ENCODE results near the gene TASP1.
"Not testable (repeated sequence)": the region's sequence is repeated elsewhere in the genome, so short reads cannot be mapped to it uniquely, and the experiment has no call there.

The TASP1 gene

DNA sequence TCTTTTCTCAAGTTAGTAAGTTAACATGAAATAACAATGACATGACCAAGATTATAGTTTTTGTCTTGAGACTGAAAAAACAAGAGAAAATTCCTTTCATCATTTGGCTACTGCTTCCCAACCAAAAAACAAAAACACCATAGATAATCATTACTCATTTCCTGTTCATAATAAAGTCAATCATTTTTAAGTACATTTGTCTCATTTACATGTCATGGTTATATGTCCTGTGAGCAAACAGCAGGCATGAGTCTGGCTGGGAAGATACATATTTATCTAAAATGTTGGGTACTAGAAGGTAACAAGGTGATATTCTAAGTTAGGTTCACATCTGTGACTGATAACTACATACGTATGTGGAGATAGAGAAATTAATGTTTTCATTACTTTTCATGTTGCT is 237.1 kb downstream of the TASP1 start:
- no peak for ATAC-seq
- Mint-ChIP-seq H3K4me1 (no peaks in the 10 kb centered on the region), H3K4me3 (no peak overlapping the region), H3K27me3 (no peaks in the 10 kb centered on the region), H3K36me3 (peaks cover 18% of the 10 kb centered on the region), H3K27ac (no peak overlapping the region), H3K9me3 (no peaks in the 10 kb centered on the region)

DNA sequence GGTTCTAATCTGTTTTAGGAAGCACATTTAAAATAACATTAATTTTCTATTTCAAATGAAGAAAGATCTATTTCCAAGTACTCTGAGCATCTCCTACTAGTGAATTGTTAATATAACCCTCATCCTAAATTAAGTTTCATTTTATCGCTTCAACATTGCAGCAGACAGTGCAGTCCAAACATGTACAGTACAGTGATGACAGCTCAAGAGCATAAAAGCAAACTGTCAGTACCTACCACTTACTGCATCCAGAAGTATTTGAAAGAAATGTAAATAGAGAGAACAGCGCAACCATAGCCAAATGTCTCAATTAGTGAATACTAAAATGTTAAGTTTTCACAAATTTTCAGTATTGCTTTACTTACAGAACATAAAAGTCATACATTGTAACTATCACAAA is 238.3 kb downstream of the TASP1 start:
- H3K27ac Mint-ChIP-seq = no peak overlapping the region
- H3K4me3 Mint-ChIP-seq = no peak overlapping the region
- H3K4me1 Mint-ChIP-seq = no peaks in the 10 kb centered on the region
- ATAC-seq = no peak
- H3K27me3 Mint-ChIP-seq = no peaks in the 10 kb centered on the region
- H3K36me3 Mint-ChIP-seq = peaks cover 19% of the 10 kb centered on the region
- H3K9me3 Mint-ChIP-seq = no peaks in the 10 kb centered on the region

DNA sequence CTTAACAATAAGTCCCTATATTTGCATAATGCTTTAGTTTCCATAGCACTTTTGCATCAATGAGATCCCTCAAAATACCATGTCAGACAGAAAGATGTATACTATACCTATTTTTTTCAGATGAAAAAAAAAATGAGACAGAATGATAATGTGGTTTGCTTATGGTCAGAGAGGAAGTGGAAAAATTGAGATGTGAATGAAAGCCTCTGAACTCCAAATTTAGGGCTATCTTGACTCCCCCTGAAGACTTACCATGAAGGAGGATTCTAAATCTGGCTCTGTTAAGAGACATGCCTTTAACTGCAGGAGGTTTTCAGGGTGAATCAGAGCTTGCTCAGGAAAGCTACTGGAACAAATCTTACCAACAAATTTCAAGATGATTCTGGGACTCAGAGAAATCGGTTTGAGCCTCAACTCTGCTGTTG is 241.4 kb downstream of the TASP1 start:
- peaks cover 42% of the 10 kb centered on the region for H3K36me3 Mint-ChIP-seq

DNA sequence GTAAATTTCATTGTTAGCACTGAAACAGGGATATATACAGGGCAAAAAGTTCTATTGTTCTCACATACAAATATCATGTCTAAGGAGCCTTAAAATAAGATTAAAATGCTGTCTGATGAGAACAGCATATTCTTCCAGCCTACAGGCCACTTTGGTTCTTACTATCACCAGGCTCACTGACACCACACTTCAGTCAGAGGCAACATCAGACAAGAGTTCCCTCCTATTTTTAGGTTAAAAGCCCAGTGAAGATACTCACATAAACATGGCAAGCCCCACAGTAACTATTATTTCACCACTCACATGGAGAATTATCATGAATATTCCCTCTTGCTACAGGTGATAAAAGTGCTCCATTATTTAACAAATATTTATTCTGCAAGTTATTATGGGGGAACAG is 241.9 kb downstream of the TASP1 start:
- Mint-ChIP-seq H3K36me3 (peaks cover 47% of the 10 kb centered on the region), H3K27me3 (no peaks in the 10 kb centered on the region)

More for the DNA sequence above, 241.4 kb downstream of the TASP1 start:
- H3K4me3 Mint-ChIP-seq = no peak overlapping the region
- ATAC-seq = no peak
- no peaks in the 10 kb centered on the region for H3K4me1 Mint-ChIP-seq
- no peaks in the 10 kb centered on the region for H3K27me3 Mint-ChIP-seq
- H3K9me3 Mint-ChIP-seq = no peaks in the 10 kb centered on the region
- H3K27ac Mint-ChIP-seq = no peak overlapping the region

DNA sequence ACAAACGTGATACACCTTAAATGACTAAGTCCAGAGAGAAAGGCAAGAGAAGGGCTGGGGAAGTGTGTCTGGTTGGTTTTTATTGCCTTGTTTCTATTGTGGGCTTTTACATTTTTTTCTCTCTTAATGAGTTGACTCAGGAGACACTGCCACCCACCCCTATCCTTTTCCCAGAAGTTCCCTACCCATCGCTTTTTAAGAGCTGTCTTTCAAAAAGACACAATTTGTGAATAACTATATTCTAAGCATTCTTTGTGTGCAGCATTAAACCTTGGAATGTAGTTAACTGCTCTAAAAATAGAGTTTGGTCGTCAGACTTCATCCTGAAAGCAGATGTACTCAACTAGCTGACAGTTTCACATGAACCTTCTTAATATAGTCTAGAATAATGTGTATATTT is 242.7 kb downstream of the TASP1 start:
- Mint-ChIP-seq H3K4me1 (no peaks in the 10 kb centered on the region), H3K27me3 (no peaks in the 10 kb centered on the region), H3K9me3 (no peaks in the 10 kb centered on the region), H3K27ac (no peak overlapping the region), H3K36me3 (peaks cover 54% of the 10 kb centered on the region), H3K4me3 (no peak overlapping the region)
- no peak for ATAC-seq

More for the DNA sequence above, 241.9 kb downstream of the TASP1 start:
- no peak for ATAC-seq
- Mint-ChIP-seq H3K27ac (no peak overlapping the region), H3K9me3 (no peaks in the 10 kb centered on the region), H3K4me1 (no peaks in the 10 kb centered on the region), H3K4me3 (no peak overlapping the region)

DNA sequence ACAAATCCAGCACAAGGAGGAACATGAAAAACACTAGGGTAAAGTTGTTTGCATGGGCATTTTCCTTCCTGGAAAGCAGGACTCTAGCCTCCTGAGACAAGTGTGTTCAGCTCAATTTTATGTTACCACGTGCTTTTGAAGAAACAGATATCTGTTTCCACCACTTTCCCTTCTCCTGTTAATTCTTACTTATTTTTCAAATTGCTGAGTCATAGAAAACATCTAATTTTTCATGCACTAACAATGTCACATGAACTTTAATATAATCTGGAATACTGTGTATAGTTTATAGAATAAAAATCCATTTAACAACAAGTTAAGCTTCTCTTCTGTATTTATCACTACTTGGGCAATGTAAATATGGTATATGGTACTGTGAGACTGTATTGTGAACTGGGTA is 243.5 kb downstream of the TASP1 start:
- Mint-ChIP-seq H3K27me3 (no peaks in the 10 kb centered on the region), H3K36me3 (peaks cover 62% of the 10 kb centered on the region), H3K27ac (no peak overlapping the region), H3K4me3 (no peak overlapping the region), H3K9me3 (no peaks in the 10 kb centered on the region), H3K4me1 (no peaks in the 10 kb centered on the region)
- no peak for ATAC-seq

DNA sequence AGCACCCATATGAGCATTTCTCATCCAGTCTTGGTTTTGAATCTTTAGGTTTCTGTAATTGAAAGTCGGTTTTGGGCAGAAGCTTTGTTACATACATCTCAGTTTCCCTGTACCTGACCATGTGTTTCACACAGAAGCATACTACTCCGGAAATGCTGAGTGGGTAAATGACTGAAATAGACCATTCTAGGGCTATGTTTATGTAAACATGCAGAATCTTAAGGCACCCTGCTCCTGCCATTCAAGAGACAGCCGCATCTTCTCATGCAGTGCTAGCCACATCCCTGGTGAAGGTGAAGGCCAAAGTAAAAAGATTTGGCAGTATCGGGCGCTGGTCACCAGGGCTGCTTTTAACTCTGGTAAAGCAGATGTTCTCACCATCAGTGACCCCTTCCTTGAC is 246.3 kb downstream of the TASP1 start:
- no peak for ATAC-seq
- Mint-ChIP-seq H3K9me3 (peaks cover 3% of the 10 kb centered on the region), H3K27ac (no peak overlapping the region), H3K27me3 (no peaks in the 10 kb centered on the region), H3K4me1 (no peaks in the 10 kb centered on the region), H3K36me3 (peaks cover 71% of the 10 kb centered on the region), H3K4me3 (no peak overlapping the region)

DNA sequence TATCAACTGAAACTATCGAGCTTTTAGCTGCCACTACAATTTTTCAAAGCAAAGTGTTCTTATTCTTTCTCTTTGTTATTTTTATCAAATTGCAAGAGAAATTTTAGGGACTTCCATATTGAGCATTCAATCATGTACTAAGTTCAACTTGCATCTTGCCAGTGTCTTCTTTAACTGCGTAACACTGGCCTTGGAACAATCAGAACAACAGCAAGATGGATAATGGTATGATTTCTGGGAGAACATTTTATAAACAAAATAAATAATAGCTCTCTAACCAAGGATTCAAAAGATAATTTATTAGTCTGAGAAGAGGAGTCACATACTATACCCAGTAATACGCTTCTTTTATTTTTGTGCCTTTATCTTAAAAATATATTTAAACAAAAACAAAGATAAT is 249.6 kb downstream of the TASP1 start:
- Mint-ChIP-seq H3K36me3 (peaks cover 83% of the 10 kb centered on the region), H3K4me3 (no peak overlapping the region), H3K27ac (no peak overlapping the region), H3K9me3 (peaks cover 7% of the 10 kb centered on the region), H3K27me3 (no peaks in the 10 kb centered on the region), H3K4me1 (no peaks in the 10 kb centered on the region)
- no peak for ATAC-seq

DNA sequence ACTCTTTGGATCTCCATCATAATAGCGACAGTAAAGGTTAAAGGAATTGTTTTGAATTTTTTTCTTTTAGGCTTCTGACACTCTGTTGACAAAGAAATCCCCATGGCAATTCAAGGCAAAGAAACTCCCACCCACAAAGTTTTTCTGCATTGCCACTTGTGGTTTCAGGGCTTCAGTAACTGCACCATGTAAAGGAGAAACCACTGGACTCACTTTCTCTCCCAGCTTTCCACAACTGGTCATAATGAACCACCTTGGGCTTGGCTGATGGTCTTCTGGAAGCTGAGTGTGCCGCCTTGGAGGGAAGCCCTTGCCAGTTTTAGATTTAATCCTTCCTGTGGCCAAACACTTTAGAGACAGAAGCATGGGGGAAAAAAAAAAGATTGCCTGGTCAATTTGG is 254.6 kb downstream of the TASP1 start:
- no peak overlapping the region for H3K27ac Mint-ChIP-seq
- H3K27me3 Mint-ChIP-seq = no peaks in the 10 kb centered on the region
- peaks cover 60% of the 10 kb centered on the region for H3K36me3 Mint-ChIP-seq
- no peaks in the 10 kb centered on the region for H3K4me1 Mint-ChIP-seq
- ATAC-seq = no peak
- peaks cover 18% of the 10 kb centered on the region for H3K9me3 Mint-ChIP-seq
- no peak overlapping the region for H3K4me3 Mint-ChIP-seq

DNA sequence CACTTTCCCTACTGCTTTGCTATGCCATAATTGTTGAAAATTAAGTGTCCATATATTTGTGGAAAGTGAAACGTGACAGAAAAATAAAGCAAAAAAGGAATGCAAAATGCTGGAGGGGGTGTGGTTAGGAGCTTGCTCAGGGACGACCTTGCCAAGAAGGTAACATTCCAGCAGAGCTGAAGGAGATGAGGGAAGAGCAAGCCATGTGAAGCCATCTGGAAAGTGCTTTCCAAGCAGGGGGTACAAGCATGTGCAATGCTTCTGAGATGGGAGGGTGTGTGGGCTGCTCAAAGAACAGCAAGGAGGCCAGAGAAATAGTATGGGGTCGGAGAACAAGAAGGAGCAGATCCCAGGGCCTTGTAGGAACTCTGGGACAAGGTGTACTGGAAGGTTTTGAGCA is 255.9 kb downstream of the TASP1 start:
- Mint-ChIP-seq H3K4me3 (no peak overlapping the region), H3K27ac (no peak overlapping the region), H3K9me3 (peaks cover 28% of the 10 kb centered on the region), H3K36me3 (peaks cover 47% of the 10 kb centered on the region), H3K4me1 (no peaks in the 10 kb centered on the region), H3K27me3 (no peaks in the 10 kb centered on the region)
- ATAC-seq = no peak

DNA sequence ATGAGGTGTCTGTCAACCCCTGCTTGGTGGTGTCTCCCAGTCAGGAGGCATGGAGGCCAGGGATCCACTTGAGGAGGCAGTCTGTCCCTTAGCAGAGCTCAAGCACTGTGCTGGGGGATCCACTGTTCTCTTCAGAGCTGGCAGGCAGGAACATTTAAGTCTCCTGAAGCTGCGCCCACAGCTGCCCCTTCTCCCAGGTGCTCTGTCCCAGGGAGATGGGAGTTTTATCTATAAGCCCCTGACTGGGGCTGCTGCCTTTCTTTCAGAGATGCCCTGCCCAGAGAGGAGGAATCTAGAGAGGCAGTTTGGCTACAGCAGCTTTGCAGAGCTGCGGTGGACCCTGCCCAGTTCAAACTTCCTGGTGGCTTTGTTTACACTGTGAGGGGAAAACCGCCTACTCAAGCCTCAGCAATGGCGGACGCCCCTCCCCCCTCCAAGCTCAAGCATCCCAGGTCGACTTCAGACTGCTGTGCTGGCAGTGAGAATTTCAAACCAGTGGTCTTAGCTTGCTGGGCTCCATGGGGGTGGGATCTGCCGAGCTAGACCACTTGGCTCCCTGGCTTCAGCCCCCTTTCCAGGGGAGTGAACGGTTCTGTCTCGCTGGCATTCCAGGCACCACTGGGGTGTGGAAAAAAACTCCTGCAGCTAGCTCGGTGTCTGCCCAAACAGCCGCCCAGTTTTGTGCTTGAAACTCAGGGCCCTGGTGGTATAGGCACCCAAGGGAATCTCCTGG is 258.1 kb downstream of the TASP1 start:
- H3K4me1 Mint-ChIP-seq, H3K27ac Mint-ChIP-seq, H3K27me3 Mint-ChIP-seq, ATAC-seq, H3K4me3 Mint-ChIP-seq: not testable (repeated sequence)
- H3K36me3 Mint-ChIP-seq = peaks cover 29% of the 10 kb centered on the region
- peaks cover 40% of the 10 kb centered on the region for H3K9me3 Mint-ChIP-seq

DNA sequence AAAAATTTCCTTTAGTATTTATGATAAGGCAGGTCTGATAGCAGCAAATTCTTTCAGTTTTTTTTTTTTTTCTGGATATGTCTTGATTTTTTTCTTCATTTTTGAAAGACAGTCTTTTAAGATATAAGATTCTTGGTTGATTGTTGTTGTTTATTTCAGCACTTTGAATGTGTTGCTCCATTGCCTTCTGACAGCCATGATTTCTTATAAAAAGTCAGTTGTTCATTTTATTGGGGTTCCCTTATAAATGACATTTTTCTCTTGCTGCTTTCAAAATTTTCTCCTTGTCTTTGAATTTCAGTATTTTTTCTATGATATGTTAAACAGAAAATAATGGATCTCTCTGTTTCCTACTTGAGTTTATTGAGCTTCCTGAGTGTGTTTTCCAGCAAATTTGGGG is 265.3 kb downstream of the TASP1 start:
- H3K27ac Mint-ChIP-seq = no peak overlapping the region

DNA sequence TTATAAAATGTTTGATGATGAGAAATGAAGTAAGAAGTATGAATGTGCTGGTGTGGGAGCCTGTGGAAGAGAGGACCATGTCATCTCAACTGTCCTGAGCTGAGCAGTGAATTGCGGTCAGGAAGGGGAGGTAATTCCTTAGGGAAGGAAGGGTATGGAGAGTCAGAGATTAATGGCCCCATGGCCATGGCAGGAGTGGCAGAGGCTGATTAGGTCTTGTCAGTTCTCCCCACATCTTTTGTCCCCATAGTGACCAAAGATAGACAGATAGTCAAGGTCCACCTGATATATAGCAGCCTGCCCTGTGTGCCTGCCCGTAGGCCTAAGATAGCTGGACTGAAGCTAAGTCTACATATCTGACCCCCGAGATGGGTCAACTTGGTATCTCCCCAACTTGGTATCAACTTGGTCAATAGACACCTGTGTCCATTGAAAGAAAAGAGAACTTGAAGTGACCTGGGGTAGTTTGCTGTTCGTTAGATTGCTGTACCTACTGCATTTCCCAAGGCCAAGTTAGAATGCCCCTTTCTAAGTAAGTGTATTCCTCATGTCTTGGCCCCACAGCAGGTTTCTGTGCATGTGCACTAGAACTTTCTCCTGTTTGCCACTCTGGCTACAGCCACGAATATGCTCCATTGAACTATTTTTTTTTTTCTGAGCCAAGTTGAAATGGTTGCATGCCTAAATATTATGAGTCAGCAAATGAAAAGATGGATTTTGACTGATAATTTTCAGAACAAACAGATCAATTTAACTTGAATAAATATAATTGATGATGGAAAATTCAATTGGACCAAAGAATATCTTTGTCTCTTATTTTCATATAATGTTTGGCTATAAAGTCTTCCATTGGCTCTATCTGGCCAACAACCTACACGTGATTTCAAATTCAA is 274.2 kb downstream of the TASP1 start:
- no peak overlapping the region for H3K4me3 Mint-ChIP-seq
- H3K27ac Mint-ChIP-seq = no peak overlapping the region
- H3K4me1 Mint-ChIP-seq = no peaks in the 10 kb centered on the region
- H3K36me3 Mint-ChIP-seq = peaks cover 5% of the 10 kb centered on the region
- H3K9me3 Mint-ChIP-seq = peaks cover 3% of the 10 kb centered on the region
- no peaks in the 10 kb centered on the region for H3K27me3 Mint-ChIP-seq
- ATAC-seq = no peak

More for the DNA sequence above, 265.3 kb downstream of the TASP1 start:
- ATAC-seq = no peak
- Mint-ChIP-seq H3K4me1 (no peaks in the 10 kb centered on the region), H3K36me3 (peaks cover 6% of the 10 kb centered on the region), H3K27me3 (no peaks in the 10 kb centered on the region), H3K4me3 (no peak overlapping the region), H3K9me3 (peaks cover 40% of the 10 kb centered on the region)

DNA sequence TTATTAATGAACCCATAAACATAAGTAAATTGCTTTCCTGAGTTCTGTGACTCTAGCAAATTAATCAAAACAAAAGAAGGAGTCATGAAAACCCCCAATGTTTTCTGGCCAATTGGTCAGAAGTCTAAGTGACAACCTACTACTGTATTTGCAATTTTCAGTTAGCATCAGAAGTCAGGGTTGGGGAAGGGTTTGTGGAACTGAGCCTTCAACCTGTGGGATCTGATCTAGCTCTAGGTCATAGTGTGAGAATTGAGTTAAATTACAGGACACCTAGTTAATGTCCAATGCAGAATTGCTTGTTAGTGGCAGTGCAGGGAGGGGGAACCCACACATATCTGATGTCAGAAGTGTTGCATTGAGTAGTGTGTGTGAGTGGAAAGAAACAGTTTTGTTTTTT is 275.3 kb downstream of the TASP1 start:
- no peaks in the 10 kb centered on the region for H3K4me1 Mint-ChIP-seq
- no peak overlapping the region for H3K4me3 Mint-ChIP-seq
- H3K9me3 Mint-ChIP-seq = peaks cover 3% of the 10 kb centered on the region
- H3K27me3 Mint-ChIP-seq = no peaks in the 10 kb centered on the region
- H3K36me3 Mint-ChIP-seq = peaks cover 5% of the 10 kb centered on the region
- H3K27ac Mint-ChIP-seq = no peak overlapping the region
- ATAC-seq = no peak

DNA sequence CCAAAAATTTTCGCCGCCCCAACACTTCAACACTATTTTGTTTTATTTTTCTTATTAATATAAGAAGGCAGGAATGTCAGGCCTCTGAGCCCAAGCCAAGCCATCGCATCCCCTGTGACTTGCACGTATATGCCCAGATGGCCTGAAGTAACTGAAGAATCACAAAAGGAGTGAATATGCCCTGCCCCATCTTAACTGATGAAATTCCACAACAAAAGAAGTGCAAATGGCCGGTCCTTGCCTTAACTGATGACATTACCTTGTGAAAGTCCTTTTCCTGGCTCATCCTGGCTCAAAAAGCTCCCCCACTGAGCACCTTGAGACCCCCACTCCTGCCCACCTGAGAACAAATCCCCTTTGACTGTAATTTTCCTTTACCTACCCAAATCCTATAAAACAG is 276.6 kb downstream of the TASP1 start:
- not testable (repeated sequence) for H3K4me3 Mint-ChIP-seq, ATAC-seq, H3K9me3 Mint-ChIP-seq, H3K4me1 Mint-ChIP-seq, H3K36me3 Mint-ChIP-seq, H3K27ac Mint-ChIP-seq, H3K27me3 Mint-ChIP-seq

DNA sequence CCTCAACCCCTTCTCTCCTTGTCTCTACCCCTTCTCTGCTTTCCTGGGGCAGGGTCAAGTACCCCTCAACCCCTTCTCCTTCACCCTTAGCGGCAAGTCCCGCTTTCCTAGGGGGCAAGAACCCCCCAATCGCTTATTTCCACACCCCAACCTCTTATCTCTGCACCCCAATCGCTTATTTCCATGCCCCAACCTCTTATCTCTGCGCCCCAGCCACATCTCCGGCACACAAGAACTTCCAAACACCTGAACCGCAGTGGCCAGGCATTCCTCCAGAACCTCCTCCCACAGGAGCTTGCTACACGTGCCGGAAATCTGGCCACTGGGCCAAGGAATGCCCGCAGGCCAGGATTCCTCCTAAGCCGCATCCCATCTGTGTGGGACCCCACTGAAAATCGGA is 279.8 kb downstream of the TASP1 start:
- H3K36me3 Mint-ChIP-seq, H3K4me3 Mint-ChIP-seq, ATAC-seq, H3K27ac Mint-ChIP-seq, H3K4me1 Mint-ChIP-seq, H3K27me3 Mint-ChIP-seq, H3K9me3 Mint-ChIP-seq: not testable (repeated sequence)

All from stimulated activated memory B cell treated with anti-CD40 and anti-IgM and Interleukin-4, amounts not matched to agents 10 μg/mL and 1 μg/mL and 100 μg/mL, for 72 hours (primary cell).